ENCODE results near the gene UBE2N.
A peak's percentile ranks its signal among the peaks of the same experiment; 100 is the strongest.
"Not testable (repeated sequence)": the region's sequence is repeated elsewhere in the genome, so short reads cannot be mapped to it uniquely, and the experiment has no call there.

Gene UBE2N

DNA sequence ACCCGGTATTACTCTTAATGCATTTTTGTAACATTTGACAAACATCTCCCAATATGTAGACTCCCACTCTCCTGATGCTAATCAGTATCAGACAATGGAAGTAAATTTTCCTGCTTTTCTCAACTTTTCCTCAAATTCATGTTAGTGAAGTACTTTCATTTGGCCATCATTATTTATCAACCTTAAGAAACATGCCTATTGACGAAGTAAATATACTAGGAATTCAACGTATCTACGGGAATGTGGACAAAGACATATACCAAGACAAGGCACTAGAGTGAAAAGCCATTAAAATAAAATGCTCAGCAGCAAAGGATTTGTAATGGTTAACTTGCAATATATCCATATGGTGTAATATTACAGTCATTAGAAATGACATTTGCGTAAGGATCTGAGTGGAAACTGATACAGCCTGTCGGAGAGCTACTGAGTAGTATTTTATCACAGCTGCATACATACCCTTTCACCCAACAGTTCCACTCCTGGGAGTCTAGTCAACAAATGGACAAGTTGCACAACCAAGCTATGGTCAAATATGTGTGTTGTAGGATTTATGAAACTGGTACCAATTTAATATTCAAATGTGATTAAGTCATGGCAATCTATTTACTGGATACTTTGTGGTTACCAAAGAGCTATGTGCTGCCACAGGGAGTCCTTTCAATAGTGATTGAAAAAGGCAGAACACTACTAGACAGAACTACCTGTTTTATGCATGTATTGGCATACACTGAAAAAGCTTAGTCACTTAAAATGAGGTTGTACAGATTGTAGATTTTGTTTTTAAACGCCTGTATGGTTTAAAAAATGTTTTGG is 37.6 kb downstream of the UBE2N start:
- H4K20me1 ChIP-seq: peaks cover 28% of the 10 kb centered on the region
- no peak overlapping the region for H3K27ac ChIP-seq
- no peak overlapping the region for H3K4me3 ChIP-seq
- no peaks in the 10 kb centered on the region for H3K4me1 ChIP-seq
- H3K9ac ChIP-seq: no peak overlapping the region
- peaks cover 48% of the 10 kb centered on the region for H3K36me3 ChIP-seq
- no peaks in the 10 kb centered on the region for H3K27me3 ChIP-seq
- H3K4me2 ChIP-seq: no peak overlapping the region
- TF ChIP-seq Cebpa-rat (IDR thresholded peaks at IDR 0.05): no peak
- no peaks in the 10 kb centered on the region for H3K9me3 ChIP-seq

- Histone ChIP-seq H3K27ac (no peak overlapping the region), H3K4me2 (no peak overlapping the region), H3K27me3 (no peaks in the 10 kb centered on the region), H3K9ac (no peak overlapping the region), H3K4me3 (no peak overlapping the region), H3K36me3 (peaks cover 53% of the 10 kb centered on the region), H3K4me1 (no peaks in the 10 kb centered on the region), H4K20me1 (peaks cover 22% of the 10 kb centered on the region), H3K9me3 (no peaks in the 10 kb centered on the region)
- TF ChIP-seq Cebpa-rat (IDR thresholded peaks at IDR 0.05): no peak
Measured at GRCh38 chr12:93402333-93403311, 39.1 kb downstream of the UBE2N start.

- H3K36me3 ChIP-seq: peaks cover 60% of the 10 kb centered on the region
- H3K9ac ChIP-seq, H3K4me1 ChIP-seq, H3K4me2 ChIP-seq, H3K27me3 ChIP-seq, H3K27ac ChIP-seq, H3K9me3 ChIP-seq, H3K4me3 ChIP-seq: not testable (repeated sequence)
- peaks cover 43% of the 10 kb centered on the region for H4K20me1 ChIP-seq
Measured at GRCh38 chr12:93399183-93399863, 42.4 kb downstream of the UBE2N start.

GRCh38 chr12:93397412-93397811 is 44.3 kb downstream of the UBE2N start:
- Histone ChIP-seq H3K4me3 (no peak overlapping the region), H3K4me1 (no peaks in the 10 kb centered on the region), H3K9ac (no peak overlapping the region), H4K20me1 (peaks cover 54% of the 10 kb centered on the region), H3K36me3 (peaks cover 41% of the 10 kb centered on the region), H3K27me3 (no peaks in the 10 kb centered on the region), H3K4me2 (no peak overlapping the region), H3K9me3 (no peaks in the 10 kb centered on the region), H3K27ac (no peak overlapping the region)
- TF ChIP-seq Cebpa-rat (IDR thresholded peaks at IDR 0.05): no peak

DNA sequence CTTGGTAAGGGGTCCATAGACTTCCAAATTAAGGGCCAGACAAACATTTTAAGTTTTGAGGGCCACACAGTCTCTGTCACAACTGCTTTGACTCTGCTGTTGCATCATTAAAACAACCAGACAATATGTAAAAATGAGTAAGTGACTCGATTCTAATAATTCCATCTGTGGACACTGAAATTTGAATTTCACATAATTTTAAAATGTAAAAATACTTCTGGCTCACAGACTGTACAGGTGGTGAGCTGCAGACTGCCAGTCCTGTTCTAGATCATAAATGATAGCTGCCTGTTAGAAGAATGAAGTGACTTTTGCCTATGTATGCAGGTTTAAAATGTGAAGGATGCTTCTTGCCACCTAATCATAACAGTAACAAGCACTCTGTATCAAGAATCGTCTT is 48.3 kb downstream of the UBE2N start:
- peaks cover 41% of the 10 kb centered on the region for H3K36me3 ChIP-seq
- peaks cover 90% of the 10 kb centered on the region for H4K20me1 ChIP-seq
- no peak for TF ChIP-seq Cebpa-rat (IDR thresholded peaks at IDR 0.05)
- no peak overlapping the region for H3K27ac ChIP-seq
- no peak overlapping the region for H3K4me3 ChIP-seq
- no peak overlapping the region for H3K4me2 ChIP-seq
- H3K9ac ChIP-seq: no peak overlapping the region
- H3K27me3 ChIP-seq: no peaks in the 10 kb centered on the region
- H3K9me3 ChIP-seq: no peaks in the 10 kb centered on the region
- peaks cover 26% of the 10 kb centered on the region for H3K4me1 ChIP-seq

DNA sequence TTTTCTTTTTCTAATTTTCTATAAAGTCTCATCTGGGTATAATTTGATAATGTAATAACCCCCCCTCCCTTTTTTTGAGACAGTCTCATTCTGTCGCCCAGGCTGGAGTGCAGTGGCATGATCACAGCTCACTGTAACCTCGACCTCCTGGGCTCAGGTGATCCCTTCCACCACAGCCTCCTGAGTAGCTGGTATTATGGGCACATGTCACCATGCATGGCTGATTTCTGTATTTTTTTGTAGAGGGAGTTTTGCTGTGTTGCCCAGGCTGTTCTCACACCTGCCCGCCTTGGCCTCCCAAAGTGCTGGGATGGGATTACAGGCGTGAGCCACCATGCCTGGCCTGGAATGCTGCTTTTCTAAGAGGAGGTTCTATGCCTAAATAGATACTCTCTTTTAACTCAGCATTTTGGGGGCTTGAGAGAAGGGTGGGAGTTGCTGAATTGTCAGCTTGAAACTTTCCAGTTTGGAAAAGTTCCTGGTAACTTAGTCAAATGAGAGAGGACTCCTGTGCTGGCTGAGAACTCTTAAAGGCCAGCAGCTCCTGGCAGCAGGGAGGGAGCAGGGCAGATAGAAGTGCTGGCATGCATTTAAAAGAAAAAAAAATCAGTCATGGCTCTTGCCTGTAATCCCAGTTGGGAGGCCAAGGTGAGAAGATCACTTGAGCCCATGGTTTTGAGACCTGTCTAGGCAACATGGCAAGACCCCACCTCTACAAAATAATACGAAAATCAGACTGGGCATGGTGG is 51.0 kb downstream of the UBE2N start:
- Histone ChIP-seq H3K27me3 (no peaks in the 10 kb centered on the region), H3K9me3 (no peaks in the 10 kb centered on the region), H3K4me2 (peak overlapping the region; percentile 11; the same call in 1 of the 2 replicates), H3K36me3 (peaks cover 39% of the 10 kb centered on the region), H3K27ac (no peak overlapping the region), H3K4me3 (no peak overlapping the region), H4K20me1 (peaks cover 91% of the 10 kb centered on the region), H3K9ac (no peak overlapping the region), H3K4me1 (peaks cover 26% of the 10 kb centered on the region)
- TF ChIP-seq Cebpa-rat (IDR thresholded peaks at IDR 0.05): no peak

- no peak for TF ChIP-seq Cebpa-rat (IDR thresholded peaks at IDR 0.05)
- no peak overlapping the region for H3K27ac ChIP-seq
- no peaks in the 10 kb centered on the region for H3K27me3 ChIP-seq
- H4K20me1 ChIP-seq: peaks cover 92% of the 10 kb centered on the region
- H3K9me3 ChIP-seq: no peaks in the 10 kb centered on the region
- peak overlapping the region; percentile 11 for H3K4me2 ChIP-seq
- peaks cover 26% of the 10 kb centered on the region for H3K4me1 ChIP-seq
- H3K4me3 ChIP-seq: no peak overlapping the region
- H3K36me3 ChIP-seq: peaks cover 39% of the 10 kb centered on the region
- no peak overlapping the region for H3K9ac ChIP-seq
Measured at GRCh38 chr12:93390031-93390430, 51.7 kb downstream of the UBE2N start.

DNA sequence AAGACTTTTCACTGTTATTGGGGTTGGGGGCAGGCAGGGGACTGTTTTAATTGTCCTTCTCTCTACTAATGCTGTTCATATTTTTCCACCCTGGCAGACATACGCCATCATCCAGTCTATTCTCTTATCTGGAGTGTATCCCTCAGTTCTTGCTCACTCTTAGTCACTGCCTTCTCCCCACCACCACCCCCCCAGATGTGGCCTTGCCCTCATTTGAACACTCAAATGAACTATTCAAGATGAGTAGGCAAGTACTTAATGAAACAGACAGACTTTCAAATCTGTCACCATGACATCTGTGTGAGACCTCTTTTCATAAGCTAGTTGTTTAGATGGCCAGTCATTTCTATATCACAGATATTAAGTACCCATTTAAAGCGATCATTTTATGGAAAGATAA is 54.0 kb downstream of the UBE2N start:
- Histone ChIP-seq H3K4me1 (peaks cover 26% of the 10 kb centered on the region), H3K9ac (no peak overlapping the region), H4K20me1 (peaks cover 95% of the 10 kb centered on the region), H3K9me3 (peaks cover 4% of the 10 kb centered on the region; the same call in 1 of the 2 replicates), H3K4me3 (no peak overlapping the region), H3K27me3 (no peaks in the 10 kb centered on the region), H3K4me2 (no peak overlapping the region), H3K36me3 (peaks cover 52% of the 10 kb centered on the region), H3K27ac (no peak overlapping the region)
- TF ChIP-seq Cebpa-rat (IDR thresholded peaks at IDR 0.05): no peak

DNA sequence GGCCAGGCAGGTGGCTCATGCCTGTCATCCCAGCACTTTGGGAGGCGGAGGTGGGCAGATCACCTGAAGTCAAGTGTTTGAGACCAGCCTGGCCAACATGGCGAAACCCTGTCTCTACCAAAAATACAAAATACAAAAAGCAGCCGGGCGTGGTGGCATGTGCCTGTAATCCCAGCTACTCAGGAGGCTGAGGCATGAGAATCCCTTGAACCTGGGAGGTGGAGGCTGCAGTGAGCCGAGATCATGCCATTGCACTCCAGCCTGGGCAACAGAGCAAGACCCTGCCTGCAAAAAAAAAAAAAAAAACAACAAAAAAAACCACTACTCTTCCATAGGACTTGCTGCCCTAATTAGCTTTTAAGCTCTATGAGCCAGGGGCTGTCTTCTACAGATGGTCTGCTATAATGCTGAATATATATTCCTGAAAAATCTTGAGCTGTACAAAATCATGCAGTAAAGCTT is 59.7 kb downstream of the UBE2N start:
- Histone ChIP-seq H3K4me2 (peak overlapping the region; percentile 95), H4K20me1 (peaks cover 79% of the 10 kb centered on the region), H3K4me1 (peaks cover 29% of the 10 kb centered on the region), H3K36me3 (peaks cover 39% of the 10 kb centered on the region)
- H3K9ac ChIP-seq, H3K27ac ChIP-seq, H3K4me3 ChIP-seq, H3K9me3 ChIP-seq, H3K27me3 ChIP-seq: not testable (repeated sequence)

Data from BLaER1 (cell line).